GM06990 (cell line): ENCODE measurements around the gene ERCC8.
A peak's percentile ranks its signal among the peaks of the same experiment; 100 is the strongest.
"Not testable (repeated sequence)": the region's sequence is repeated elsewhere in the genome, so short reads cannot be mapped to it uniquely, and the experiment has no call there.

ENCODE experiments used
- DNase-seq: peaks from one replicate; pipeline ENCODE4 v3.0.0-alpha.2; 2011; ENCODE audit not compliant: insufficient read length; ENCODE audit errors: extremely low read depth
- H3K27me3 ChIP-seq: replicated peaks from 2 replicates; pipeline ENCODE4 v1.6.0; 2011; ENCODE audit warnings: low read length; ENCODE audit not compliant: control insufficient read depth, insufficient read depth
- H3K36me3 ChIP-seq: 2 replicates; pipeline ENCODE4 v1.5.1; 2011; ENCODE audit warnings: low read length; ENCODE audit not compliant: control insufficient read depth, insufficient read depth
- H3K4me3 ChIP-seq: replicated peaks from 2 replicates; pipeline ENCODE4 v1.5.1; 2011; ENCODE audit warnings: low read depth, mild to moderate bottlenecking, control low read depth, low read length
- CTCF ChIP-seq: IDR thresholded peaks from 2 replicates; pipeline ENCODE4 v1.5.1; 2011; ENCODE audit warnings: low read length, control low read depth, mild to moderate bottlenecking, inconsistent platforms; ENCODE audit not compliant: insufficient read depth, poor library complexity, severe bottlenecking

Gene ERCC8

GRCh38 chr5:60944904-60945812, at the start of gene ERCC8, which contains the start of gene NDUFAF2:
TSS of gene ERCC8 (minus strand) at chr5:60945070. CDS start at chr5:60945008, 62 bp downstream.
TSS of gene NDUFAF2 (plus strand) at chr5:60945205. CDS start at chr5:60945256, 51 bp downstream.
- Histone ChIP-seq H3K27me3 (no peaks in the 10 kb centered on the region), H3K4me3 (peak within 1 kb of the TSS; percentile 79)
- peak; percentile 84 for DNase-seq

GRCh38 chr5:60993875-60994571, 49.2 kb upstream of the ERCC8 start:
- Histone ChIP-seq H3K36me3 (peaks cover 3% of the 10 kb centered on the region), H3K27me3 (no peaks in the 10 kb centered on the region), H3K4me3 (no peak overlapping the region)
- no peak for TF ChIP-seq CTCF
- DNase-seq = no peak

More at GRCh38 chr5:60944904-60945812, at the start of gene ERCC8, which contains the start of gene NDUFAF2:
- no peaks in the 10 kb centered on the region for H3K36me3 ChIP-seq
- TF ChIP-seq CTCF = no peak

- Histone ChIP-seq H3K4me3 (no peak overlapping the region), H3K36me3 (peaks cover 3% of the 10 kb centered on the region), H3K27me3 (no peaks in the 10 kb centered on the region)
- peak; percentile 1 for DNase-seq
- TF ChIP-seq CTCF = no peak
Observed at GRCh38 chr5:60993425-60993824, 48.6 kb upstream of the ERCC8 start.

GRCh38 chr5:60992871-60993270, 48.0 kb upstream of the ERCC8 start:
- no peak for DNase-seq
- TF ChIP-seq CTCF = no peak
- Histone ChIP-seq H3K27me3 (no peaks in the 10 kb centered on the region), H3K36me3 (peaks cover 3% of the 10 kb centered on the region), H3K4me3 (no peak overlapping the region)

GRCh38 chr5:60989790-60990189, 44.9 kb upstream of the ERCC8 start:
- Histone ChIP-seq H3K4me3 (no peak overlapping the region), H3K36me3 (peaks cover 3% of the 10 kb centered on the region), H3K27me3 (no peaks in the 10 kb centered on the region)
- DNase-seq = no peak
- TF ChIP-seq CTCF = no peak

GRCh38 chr5:60982127-60982526, 37.3 kb upstream of the ERCC8 start:
- not testable (repeated sequence) for H3K36me3 ChIP-seq, DNase-seq, H3K27me3 ChIP-seq, H3K4me3 ChIP-seq
